NCI-H2227 treated with DMSO at 0.1 percent for 48 hours (cell line): ENCODE results near the gene FAR1.

ENCODE experiments used
- DNase-seq: peaks from one replicate; lab custom pipeline; 2025; lab: John Stamatoyannopoulos, UW

FAR1 gene

DNA sequence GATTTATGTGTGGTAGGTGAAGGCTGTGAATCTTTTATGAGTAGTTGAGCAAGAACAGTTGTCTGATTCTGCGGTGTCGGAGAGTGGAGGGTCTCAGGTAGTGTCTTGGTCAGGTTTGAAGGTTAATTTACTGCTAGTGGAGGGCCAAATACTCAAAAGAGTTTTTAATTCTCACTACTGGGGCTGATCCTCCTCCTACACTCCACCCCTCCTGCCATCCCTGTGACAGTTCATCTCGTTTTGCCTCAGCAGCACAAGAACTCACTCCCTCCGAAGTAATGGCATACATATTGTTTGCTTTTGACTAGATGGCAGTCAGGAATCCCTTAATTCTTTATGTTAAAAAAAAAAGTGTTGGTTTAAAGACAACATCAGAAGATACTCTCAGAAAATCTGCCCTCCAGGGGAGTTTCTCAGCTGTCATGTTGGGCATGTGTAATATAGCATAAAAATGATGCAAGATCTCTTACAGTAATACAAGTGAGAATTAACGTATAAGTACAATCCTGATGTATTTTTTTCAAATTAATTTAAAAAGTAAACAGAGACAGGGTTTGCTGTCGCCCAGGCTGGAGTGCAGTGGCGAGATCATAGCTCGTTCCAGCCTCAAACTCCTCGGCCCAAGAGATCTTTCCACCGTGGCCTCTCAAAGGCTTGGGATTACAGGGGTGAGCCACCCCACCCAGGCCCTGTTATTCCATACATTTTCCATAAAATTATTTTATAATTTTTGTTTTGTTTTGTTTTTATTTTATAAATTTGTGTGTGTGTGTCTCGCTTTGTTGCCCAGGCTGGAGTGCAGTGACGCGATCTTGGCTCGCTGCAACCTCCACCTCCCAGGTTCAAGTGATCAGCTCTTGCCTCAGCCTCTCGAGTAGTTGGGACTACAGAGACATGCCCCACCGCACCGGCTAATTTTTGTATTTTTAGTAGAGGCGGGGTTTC is 1.3 kb downstream of the FAR1 start:
- DNase-seq, result no peak

DNA sequence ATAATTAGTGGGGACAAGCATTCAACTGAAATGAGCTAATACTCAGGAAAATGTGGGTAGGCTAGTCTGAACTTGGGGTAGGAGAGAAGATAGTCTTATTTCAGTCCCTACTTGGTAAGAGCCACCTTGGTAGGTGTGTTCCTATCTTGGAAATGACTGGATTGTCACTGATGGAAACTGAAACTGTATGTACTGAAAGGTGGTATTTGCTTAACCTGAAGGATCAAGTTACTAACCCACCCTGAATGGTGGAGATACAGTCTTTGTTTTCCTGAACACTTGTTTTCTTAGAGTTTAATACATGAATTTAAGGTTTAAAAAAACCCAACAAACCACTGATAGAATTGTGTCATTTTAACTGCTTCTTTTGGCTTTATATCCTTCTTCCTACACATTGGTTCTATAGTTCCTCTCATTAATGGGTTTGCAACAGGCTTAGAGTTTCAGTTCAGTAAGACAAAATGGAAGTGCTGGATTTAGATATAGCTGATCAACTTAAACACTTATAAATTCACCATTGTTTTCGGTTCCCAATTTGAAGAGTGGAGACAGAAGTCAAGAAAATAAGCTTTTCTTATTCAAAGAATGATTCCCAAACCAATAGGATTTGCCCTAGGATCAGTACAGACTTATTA is 4.2 kb downstream of the FAR1 start:
- DNase-seq, result no peak

DNA sequence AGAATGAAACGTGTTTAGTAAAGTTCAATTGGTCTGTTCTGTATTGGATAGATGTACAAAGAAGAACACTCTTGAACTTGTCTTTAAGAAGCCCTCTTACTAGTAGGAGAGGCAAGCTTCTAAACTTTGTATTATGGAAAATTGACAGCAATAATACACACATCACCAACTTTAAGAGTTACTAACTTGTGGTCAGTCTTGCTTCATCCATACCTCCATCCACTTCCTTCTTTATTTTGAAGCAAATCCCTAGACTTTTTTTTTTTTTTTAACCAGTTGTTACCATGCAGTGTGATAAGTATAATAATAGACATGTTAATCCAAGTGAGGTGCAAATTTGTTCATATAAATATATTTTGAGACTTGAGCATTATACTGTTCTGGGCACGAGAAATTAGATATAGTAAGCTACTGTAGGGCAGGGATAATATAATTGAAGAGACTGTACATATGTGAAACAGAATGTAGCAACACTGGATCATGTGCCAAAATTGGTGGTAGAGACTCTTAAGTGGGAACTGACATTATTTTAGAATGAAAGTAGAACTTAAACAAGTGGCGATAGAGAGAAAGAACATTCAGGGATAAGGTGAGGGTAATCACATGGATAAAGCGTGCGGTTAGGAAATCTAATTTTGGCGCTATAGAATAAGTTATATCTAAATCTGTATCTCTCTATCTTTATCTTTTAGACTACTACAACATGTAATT is 6.5 kb downstream of the FAR1 start:
- no peak for DNase-seq

DNA sequence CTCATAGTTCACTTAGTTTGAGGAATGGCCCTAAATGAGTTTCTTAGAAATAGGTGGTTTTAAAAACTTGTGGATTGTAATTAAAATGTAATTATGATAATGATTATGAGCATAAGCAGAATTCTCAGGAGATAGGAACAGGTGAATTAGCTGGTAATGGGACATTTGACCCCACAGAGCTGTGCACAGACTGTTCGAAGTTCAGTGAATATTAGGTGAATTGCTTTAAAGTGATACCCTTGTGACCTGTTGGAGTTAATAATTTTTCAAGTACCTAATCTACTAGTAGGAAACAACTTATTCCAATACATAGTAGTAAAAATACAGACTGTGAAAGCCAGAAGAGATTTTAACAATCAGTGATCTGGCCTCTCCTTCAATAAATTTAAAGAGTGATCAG is 8.1 kb downstream of the FAR1 start:
- DNase-seq, result no peak

DNA sequence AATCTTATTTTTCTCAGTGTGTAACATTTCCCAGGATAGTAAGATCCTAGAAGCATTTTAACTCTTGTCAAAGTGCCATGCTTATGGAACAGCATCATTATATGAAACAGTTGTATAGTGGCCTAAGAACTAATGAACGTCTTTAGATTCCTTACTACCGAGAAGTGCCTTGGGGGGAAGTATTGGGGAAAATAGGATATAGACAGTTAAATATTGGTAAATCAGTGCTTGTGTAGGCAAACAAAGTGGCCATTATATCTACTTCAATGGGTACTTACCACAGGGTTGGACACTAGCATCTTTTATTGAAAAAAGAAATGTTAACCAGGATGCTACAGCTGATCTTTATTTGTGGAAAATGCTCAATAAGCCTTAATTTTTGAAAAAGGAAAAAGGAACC is 11.3 kb downstream of the FAR1 start:
- DNase-seq, result no peak

DNA sequence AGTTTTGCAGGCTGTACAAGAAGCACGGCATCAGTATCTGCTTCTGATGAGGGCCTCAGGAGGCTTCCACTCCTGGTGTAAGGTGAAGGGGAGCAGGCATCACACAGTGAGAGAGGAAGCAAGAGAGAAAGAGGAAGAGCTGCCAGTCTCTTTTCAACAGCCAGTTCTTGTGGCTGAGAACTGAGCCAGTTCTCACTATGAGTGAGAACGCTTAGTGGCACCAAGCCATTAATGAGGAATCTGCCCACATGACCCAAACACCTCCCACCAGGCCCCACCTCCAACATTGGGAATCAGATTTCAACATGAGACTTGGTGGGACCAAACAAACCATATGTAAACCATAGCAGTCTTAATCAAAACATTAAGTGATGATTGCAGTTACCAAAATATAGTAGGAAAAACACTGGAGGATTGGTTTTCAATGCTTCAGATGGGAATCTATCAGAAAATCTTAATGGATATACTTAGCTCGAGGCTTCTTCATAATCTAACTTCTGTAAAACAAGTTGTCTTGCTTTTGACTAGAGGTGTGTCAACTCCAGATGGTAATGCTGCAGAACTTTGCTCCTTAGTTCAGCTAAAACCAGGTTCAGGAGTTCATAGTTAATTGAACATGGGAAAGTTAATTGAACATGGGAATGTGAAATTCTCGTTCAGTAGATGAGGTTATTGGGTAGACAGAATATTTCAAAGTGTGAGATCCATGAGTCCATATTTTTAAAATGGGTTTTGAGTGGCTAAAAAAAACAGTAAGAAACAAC is 12.2 kb downstream of the FAR1 start:
- no peak for DNase-seq

DNA sequence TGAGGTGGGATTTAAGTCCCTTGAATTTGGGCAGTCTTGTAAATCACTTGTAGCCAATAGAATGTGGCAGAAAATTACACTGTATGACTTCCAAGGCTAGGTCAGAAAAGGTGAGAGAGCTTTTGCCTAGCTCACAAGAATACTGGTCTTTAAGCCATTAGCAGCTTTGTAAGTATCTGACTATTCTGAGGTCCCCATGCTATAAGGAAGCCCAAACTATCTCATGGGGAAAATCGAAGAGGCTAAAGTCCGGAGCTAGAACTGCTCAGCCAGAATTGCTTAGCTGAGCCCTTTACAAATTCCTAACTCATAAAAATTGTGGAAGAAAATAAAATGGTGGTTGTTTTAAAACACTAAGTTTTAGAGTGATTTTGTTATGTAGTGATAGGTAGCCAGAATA is 13.0 kb downstream of the FAR1 start:
- DNase-seq, result no peak

DNA sequence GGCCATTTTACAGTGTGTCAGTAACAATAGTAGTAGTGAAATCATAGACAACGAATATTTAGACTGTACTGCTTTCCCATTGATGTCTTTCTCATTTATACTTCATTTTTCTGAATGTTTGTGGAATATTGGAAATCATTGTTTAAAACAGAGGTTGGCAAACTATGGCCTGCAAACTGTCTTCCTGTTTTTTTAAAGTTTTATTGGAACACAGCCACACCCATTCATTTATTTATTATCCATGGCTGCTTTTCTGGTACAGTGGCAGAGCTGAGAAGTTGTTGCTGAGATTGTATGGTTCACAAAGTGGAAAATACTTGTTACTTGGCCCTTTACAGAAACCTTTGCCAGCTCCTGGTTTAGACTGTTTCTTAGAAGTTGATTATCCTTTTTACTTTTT is 13.7 kb downstream of the FAR1 start:
- DNase-seq, result no peak

DNA sequence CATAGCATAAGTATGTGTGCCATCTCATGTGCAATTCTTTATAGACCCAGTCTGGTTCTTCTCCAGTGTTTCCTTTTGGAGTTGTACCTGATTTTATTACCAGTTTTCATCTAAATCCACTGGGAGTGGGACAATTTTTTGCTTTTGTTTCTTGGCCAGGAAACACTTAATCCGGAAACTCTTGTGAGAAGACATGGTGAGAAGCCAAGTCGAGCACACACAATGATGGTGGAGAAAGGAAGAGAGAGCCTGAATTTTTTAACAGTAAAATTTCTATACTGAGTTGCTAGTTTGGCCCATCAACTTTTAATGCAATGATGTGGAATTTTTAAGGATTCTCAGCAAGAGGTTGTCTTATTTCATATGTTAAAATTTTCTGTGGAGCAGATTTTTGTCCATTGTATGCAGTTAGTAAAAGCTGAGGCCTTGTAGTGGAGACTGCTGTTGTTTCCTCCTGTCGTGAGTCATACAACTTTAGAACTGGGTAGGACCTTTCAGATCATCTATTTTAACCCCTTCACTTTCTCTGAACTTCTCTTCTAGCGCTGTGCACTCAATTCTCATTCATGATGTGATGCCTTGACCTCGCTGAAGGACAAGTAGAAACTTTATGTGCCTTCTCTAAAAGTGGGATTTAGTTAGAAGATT is 17.1 kb downstream of the FAR1 start:
- DNase-seq, result no peak

DNA sequence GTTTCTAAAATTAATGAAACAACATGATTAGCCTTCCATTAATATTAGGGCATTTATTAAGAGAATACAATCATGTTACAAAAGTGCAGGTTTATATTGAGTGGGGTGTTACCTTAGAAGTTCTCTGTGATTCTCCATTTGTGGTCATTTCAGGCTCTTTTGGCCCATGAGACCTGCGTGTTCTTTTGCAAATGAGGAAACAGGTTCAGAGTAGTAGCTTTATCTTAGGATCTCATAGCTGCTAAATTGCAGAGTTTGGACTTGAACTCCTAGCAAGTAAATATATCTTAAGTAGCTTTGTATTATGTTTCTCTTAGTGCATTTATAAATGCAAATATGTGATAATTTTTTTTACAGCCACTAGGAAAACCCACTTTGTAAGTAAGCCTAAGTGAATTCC is 18.3 kb downstream of the FAR1 start:
- no peak for DNase-seq

DNA sequence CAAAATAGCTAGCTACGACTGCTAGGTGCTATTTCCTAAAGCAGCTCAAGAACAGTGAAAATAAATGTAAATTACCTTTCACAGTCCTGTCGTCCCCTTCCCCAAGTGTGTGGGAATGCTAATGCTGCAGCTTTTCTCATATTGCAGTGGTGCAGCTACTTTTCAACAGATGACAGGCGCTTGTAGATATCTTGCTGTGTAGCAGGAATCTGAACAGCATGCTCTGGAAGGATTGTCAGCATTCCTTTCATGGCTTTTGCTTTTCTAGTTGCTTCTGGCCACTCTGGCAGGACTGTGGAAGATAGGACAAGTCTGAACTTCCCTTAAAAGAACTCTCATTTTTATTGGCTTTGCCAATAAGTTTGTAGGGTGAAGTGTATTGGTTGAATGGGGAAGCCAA is 18.8 kb downstream of the FAR1 start:
- no peak for DNase-seq

DNA sequence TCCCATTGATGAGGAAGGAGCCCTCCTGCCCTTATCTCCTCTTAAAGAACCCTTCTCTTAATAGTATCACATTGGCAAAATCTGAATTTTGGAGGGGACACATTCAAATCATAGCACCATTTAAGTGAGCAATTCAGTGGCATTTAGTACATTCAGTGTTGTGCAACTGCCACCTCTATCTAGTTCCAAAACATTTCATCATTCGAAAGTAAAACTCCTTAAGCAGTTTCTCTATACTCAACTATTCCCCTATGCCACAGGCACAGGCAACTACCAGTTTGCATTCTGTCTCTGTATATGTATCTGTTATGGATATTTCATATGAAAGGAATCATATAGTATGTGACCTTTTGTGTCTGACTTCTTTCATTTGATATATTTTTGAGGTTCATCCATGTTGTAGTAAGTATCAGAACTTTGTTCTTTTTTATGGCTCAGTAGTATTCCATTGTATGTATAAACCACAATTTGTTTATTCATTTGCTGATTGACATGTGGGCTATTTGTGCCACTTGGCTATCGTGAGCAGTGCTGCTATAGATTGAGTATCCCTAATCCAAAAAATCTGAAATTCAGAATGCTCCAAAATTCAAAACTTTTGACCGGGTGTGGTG is 22.9 kb downstream of the FAR1 start:
- DNase-seq, result no peak

DNA sequence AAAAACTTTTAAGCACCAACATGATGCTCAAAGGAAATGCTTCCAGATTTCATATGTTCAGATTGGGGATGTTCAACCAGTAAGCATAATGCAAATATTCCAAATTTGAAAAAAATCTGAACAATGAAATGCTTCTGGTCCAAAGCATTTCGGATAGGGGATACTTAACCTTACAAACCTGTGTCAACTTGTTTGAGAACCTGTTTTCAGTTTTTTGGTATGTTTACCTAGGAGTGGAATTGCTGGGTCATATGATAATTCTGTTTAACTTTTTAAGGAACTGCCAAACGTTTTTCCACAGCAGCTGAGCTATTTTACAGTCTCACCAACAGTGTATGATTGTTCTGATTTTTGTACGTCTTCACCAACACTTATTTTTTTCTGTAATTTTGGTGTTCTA is 23.7 kb downstream of the FAR1 start:
- DNase-seq, result no peak

DNA sequence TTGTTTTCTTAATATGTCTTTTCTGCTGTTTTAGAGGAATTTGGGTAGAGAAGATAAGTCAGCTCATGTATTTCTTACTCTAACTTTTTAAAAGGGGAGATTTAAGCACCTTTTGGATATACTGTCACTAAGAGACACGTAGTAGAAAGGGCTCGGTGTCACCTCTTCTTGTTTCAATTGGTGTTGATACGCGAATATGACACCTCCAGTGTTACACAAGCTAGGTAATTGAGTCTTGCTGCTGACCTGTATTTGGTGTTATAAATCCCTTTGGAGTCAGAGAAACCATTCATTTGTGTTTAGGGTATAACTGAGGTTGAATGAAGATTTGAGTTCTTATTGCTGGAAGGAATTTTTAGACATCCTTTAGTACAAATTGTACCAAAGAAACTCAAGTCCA is 25.6 kb downstream of the FAR1 start:
- no peak for DNase-seq

DNA sequence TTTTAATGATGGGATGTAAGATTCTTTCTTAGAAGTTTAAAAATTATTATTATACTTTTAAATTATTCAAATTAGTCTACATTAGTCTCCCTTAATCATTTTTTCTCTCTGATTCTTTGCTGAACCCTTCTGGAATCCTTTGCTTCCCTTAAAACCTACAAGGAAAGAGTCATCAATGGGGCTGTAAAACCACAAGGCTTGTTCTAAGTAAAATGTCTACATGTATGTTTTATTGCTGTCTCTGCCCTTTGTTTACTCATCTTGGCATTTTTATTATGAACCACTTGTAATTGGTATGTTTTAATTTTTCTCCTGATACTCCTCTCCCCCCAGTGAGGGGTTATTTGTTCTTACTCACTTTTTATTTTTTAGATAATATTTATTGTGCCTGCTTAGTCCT is 27.4 kb downstream of the FAR1 start:
- no peak for DNase-seq

DNA sequence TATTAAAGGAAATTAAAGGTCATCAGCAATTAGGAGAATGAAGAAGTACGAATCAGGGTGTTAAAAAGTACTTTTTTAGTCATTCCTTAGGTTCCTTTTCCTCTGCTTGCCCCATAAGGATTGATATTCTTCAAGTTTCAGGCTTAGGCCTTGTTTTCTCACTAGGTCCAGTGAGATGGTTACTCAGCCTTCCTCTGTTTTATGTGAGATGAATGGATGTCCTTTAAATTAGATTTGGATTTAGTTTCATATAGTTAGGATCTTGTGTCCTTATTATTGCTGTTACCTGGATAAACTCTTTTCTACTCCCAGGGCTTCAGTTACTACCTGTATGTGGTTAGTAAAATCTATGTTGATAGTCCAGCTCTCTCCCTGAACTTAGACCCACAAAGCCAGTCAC is 29.2 kb downstream of the FAR1 start:
- no peak for DNase-seq

DNA sequence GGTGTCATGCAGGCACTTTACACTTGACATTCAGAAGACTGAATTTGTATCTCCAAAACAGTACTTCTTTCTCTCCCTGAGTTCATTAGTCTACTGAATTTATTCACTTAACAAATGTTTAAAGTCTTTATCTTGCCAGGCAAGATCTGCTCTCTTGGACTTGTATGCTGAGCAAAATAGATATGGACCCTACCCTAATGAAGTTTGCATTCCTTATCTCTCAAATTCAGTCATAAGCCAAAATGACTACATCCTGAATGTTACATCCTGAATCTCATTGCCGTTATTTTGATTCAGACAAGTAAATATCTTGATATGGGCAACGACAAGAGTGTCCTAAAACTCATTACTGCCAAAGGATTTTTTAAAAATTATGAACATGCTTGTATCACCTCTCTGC is 29.7 kb downstream of the FAR1 start:
- DNase-seq, result no peak

DNA sequence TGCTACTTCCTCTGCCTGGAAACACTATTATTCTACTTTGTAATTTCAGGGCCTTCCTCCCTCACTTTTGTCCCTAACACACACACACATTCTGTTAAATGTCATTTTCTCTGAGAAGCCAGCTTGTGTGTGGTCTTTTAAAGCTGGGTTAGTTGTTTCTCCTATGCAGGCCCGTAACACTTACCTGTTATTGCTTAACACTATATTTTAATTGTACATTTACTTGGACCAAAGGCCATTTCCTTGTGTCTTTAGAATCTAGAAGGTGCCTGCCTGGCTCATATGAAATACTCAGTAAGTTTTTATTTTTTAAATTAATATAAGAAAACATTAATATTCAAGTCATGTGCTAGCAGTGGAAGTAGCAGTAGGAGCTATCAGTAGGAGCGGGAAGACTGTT is 30.6 kb downstream of the FAR1 start:
- no peak for DNase-seq

DNA sequence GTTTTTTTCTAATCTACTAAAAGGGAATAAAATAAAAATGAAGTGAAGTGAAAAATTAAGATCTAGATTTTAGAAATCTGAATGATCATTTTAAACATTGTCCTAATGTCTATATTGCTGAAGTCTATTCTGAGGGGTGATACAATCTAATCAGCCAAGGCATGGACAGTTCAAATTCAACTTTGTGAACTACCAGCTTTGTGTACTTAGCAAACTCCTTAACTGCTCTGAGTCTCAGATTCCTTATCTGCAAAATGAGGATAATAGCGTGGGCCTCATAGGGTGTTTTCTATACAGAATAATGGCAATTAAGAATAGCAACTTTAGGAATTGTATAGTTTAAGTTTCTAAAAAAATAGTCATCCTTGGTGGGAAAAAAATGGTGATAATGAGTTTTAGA is 31.4 kb downstream of the FAR1 start:
- no peak for DNase-seq

DNA sequence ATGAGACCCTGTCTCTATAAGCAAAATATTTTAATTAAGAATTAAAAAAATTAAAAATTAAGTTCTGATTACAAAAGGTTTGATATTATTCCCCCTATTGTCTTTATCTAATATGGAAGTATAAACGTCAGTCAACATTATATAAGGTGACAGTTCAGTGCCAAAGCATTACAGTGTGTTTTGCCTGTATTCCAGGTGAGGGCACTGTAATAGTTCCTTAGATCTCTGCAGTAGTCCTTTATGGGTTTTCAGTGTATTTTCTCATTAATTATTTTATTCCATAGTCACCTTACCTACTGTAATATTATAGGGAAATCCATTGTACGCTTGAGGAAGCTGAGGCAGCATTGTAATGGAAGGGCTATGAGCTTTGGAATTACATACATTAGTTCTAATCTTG is 33.0 kb downstream of the FAR1 start:
- DNase-seq, result no peak

DNA sequence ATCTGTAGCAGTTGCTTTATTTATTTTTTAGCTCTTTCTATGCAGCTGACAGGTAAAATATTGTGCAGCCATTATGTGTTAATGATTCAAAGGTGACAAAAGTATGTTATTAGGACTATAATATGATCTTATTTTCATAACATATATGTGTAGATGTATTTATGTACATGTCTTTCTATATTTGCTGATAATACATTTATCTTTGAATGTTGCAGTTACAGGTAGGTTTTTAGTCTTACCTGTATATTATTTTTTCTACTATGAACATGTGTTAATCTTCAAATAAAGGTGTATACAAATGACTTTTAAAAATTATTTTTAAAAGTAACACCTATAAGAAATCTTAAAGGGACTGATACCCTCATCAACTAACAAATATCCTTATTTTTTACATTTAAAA is 33.6 kb downstream of the FAR1 start:
- DNase-seq, result no peak
